Stimulated activated CD8-positive, alpha-beta memory T cell treated with anti-CD3 and anti-CD28 coated beads, Interleukin-15, amount 100 ng/mL, for 24 hours (primary cell): Measurements from ENCODE around the gene HOXB3.
"Not testable (repeated sequence)": the region's sequence is repeated elsewhere in the genome, so short reads cannot be mapped to it uniquely, and the experiment has no call there.

Experiments used
- DNase-seq: peaks from one replicate; pipeline ENCODE4 v3.0.0-alpha.2; 2020; ENCODE audit warnings: low read depth

Gene HOXB3

GRCh38 chr17:48526608-48527546 lies 63.2 kb downstream of the HOXB3 start:
- no peak for DNase-seq

- no peak for DNase-seq
Measured at GRCh38 chr17:48523010-48523409, 67.0 kb downstream of the HOXB3 start.

DNA sequence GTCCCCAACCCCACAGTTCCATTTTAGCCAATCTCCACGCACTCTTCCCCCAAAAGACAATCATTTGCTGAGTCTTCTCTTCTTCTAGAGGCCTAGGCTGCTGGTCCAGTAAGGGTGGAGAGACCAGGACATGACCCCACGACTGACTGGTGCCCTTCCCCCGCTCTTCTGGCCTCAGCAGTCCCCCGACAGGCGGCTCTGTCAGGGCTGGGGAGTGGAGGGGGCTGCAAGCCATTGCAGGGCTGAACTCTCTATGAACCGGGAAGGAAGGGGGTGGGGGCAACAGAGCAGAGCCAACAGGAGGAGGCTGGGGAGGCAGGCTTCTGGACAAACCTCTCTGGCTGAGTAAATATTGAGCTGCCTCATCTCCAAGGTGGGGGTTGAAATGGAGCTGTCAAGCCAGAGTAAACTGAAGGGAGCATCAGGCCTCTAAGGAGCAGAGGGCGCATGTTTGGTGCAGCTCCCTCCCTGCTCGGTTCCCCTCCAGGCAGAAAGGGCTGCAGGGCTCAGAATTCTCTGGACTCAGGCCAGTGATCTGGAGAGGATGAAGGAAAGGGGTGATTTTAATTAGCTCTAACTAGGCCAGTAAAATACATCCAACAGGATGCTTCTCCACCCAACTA lies 67.9 kb downstream of the HOXB3 start:
- no peak for DNase-seq

GRCh38 chr17:48520631-48521079 lies 69.4 kb downstream of the HOXB3 start:
- DNase-seq = no peak

DNA sequence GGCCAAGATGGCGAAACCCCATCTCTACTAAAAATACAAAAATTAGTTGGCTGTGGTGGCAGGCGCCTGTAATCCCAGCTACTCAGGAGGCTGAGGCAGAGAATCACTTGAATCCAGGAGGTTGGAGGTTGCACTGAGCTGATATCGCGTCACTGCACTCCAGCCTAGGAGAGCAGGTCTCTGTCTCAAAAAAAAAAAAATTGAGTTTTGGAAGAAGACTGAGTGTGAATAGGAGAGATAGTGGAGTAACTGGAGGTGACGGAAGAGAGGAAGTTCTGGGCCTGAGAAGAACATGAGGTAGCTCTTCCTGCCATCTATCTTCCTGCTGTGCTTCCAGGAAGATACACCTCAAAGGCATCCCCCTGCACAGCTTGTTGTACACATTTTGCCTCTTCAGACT lies 70.6 kb downstream of the HOXB3 start:
- DNase-seq = no peak

GRCh38 chr17:48517478-48517877 lies 72.6 kb downstream of the HOXB3 start:
- DNase-seq = no peak

GRCh38 chr17:48515925-48516900 lies 73.8 kb downstream of the HOXB3 start:
- no peak for DNase-seq

DNA sequence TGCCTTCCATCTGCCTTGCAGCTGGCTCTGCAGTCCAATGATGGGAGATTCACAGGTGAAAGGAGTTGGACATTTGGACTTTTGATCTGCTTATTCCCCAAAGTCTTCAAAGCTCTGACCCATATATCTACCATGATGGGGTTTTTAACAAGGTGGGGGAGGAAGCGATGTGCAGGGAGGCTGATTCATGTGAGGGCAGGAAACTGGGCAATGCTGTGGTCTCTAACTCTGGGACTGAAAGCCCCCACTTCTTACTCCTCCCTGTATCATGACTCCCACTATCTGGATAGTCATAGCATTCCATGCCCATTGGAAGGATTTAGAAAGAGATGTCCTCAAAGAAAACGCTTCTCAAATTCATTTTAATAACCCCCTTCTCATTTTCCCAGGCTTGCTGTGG lies 75.6 kb downstream of the HOXB3 start:
- DNase-seq = no peak

DNA sequence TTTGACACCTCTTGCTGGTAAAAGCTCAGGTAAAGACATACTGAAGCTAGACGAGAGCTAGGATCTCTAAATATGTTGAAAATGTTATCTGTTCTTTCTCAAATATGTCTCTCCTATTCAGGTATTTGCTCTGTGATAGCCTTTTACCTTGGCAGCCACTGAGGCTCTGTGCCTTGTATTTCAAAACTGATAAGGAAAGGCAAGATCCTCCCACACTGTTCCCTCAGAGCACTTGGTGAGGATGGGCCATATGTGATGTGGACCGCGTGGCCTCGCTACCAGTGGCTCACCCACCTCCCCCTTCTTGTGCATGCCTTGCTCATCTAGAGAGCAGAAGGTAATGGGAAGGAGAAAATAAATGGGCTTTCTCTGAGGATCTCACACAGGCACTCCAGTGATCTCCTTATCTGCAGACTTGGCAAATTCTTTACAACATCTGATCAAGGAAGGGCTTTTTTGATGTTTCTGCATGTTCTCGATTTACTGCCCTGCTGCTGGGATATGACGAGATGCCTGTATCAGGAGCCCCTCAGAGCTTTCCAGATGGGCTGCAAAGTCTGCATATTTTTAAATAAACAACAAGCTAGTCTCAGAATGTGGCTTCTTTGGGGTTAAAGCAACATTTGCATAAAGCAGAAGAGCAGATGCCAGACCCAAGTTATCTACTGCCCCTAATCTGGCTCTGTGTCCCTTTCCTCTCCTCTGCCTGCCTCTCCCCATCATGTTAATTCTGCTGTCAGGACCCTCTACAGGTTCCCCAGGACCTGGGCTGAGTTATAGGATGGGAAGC lies 76.2 kb downstream of the HOXB3 start:
- DNase-seq = no peak

- DNase-seq = no peak
Measured at GRCh38 chr17:48513097-48513496, 76.9 kb downstream of the HOXB3 start.

- DNase-seq = no peak
Measured at GRCh38 chr17:48510761-48511604, 79.1 kb downstream of the HOXB3 start.

GRCh38 chr17:48510381-48510760 lies 79.7 kb downstream of the HOXB3 start:
- DNase-seq = no peak

GRCh38 chr17:48509708-48510107 lies 80.3 kb downstream of the HOXB3 start:
- not testable (repeated sequence) for DNase-seq

- no peak for DNase-seq
Measured at GRCh38 chr17:48506246-48506645, 83.8 kb downstream of the HOXB3 start.

DNA sequence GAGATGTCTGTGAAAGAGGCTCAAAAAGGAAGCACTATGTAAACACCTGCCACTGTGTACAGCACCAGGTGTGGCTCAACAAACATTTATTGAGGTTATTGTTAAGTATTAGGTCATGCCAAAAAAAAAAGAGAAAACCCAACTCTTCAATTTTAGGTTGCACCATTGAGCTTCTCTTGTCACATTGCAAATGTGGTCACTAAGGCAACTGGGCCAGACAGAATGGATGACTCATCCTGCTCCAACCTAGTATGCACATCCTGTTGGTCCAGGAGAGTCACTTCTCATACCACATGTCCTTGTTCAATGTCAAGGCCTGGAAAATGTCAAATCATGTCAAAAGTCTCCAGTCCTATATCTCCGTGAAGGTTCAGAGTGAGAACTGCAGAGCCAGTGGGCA lies 84.3 kb downstream of the HOXB3 start:
- no peak for DNase-seq

DNA sequence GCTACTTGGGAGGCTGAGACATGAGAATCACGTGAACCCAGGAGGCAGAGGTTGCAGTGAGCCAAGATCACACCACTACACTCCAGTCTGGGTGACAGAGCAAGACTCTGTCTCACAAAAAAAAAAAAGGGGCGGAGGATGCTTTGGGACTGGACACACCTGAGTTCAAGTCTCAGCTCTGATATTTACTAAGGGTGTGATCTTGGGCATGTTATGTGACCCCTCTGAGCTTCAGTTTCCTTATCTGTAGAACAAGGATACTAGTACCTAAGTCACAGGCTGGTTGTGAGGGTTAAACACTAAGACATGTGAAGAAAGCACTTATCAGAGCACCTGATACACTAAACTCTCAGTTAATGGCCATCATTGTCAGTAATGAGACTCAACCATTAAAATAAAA lies 85.1 kb downstream of the HOXB3 start:
- DNase-seq = no peak

DNA sequence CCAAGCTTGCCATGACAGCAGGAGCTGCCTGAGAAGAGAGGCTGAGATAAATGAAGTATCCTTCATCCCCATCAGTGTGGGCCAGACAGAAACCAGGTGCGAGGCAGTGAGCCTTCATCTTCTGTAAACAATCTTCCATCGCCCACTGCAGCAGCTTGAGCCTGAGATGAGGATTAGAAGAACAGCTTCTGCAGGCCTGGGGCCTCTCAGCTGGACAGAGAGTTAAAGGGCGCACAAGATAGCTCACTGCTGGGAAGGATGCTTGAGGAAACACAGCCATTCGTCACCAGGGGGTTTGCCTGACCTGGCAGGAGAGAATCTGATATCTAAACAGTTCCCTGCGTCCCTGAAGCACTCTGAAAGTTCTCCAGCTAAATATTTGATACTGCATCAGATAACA lies 86.3 kb downstream of the HOXB3 start:
- no peak for DNase-seq

- no peak for DNase-seq
Measured at GRCh38 chr17:48502901-48503300, 87.1 kb downstream of the HOXB3 start.

DNA sequence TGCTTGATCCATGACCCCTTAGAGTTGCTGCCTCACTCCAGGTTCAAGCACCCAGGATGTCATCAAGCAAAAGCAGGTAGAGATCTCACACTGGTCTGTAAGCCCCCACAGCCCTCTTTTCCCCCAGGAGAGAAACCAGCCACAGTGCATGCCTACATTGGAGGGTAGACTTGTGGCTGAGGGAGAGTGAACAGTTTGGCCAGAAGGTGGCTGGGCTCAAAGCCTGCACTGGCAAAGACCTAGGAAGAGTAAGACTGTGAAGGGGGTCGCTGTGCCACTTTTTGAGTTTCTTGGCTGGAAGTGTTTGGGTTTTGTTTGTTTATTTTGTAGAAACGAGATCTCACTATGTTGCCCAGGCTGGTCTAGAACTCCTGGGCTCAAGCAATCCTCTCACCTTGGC lies 87.7 kb downstream of the HOXB3 start:
- DNase-seq = no peak
